Measurements from ENCODE around the gene MMP15.
A peak's percentile ranks its signal among the peaks of the same experiment; 100 is the strongest.

Gene MMP15

GRCh38 chr16:58020628-58021521 is 4.7 kb upstream of the MMP15 start:
- DNase-seq = peak; percentile 61 to 75

- no peak for DNase-seq
Measured at GRCh38 chr16:58021661-58022551, 3.6 kb upstream of the MMP15 start.

- no peak for DNase-seq
Measured at GRCh38 chr16:58022601-58023371, 2.8 kb upstream of the MMP15 start.

- DNase-seq = peak in 1 of 2 donors; percentile 29
Measured at GRCh38 chr16:58024486-58025350, 836 bp upstream of the MMP15 start.

- no peak for DNase-seq
Measured at GRCh38 chr16:58026139-58026704, 668 bp downstream of the MMP15 start.

GRCh38 chr16:58026705-58027160 is 1.2 kb downstream of the MMP15 start:
- DNase-seq = no peak

- DNase-seq = no peak
Measured at GRCh38 chr16:58027161-58027915, 1.8 kb downstream of the MMP15 start.

- no peak for DNase-seq
Measured at GRCh38 chr16:58027916-58028455, 2.4 kb downstream of the MMP15 start.

- DNase-seq = no peak
Measured at GRCh38 chr16:58028541-58029070, 3.1 kb downstream of the MMP15 start.

- no peak for DNase-seq
Measured at GRCh38 chr16:58029410-58029809, 3.9 kb downstream of the MMP15 start.

- no peak for DNase-seq
Measured at GRCh38 chr16:58030136-58030840, 4.7 kb downstream of the MMP15 start.

GRCh38 chr16:58031016-58031800 is 5.7 kb downstream of the MMP15 start:
- DNase-seq = no peak

GRCh38 chr16:58032710-58033293 is 7.2 kb downstream of the MMP15 start:
- no peak for DNase-seq

GRCh38 chr16:58034128-58034685 is 8.7 kb downstream of the MMP15 start:
- DNase-seq = no peak

- no peak for DNase-seq
Measured at GRCh38 chr16:58034774-58035173, 9.2 kb downstream of the MMP15 start.

GRCh38 chr16:58035356-58036170 is 10.0 kb downstream of the MMP15 start:
- DNase-seq = no peak

- no peak for DNase-seq
Measured at GRCh38 chr16:58036943-58037342, 11.4 kb downstream of the MMP15 start.
